Embryonic facial prominence (tissue), 1 donor: ENCODE data around the gene SENP2.
A peak's percentile ranks its signal among the peaks of the same experiment; 100 is the strongest.
"Not testable (repeated sequence)": the region's sequence is repeated elsewhere in the genome, so short reads cannot be mapped to it uniquely, and the experiment has no call there.

Experiments
- DNase-seq: peaks from one replicate; pipeline ENCODE4 v3.0.0-alpha.2; 2016; ENCODE audit errors: extremely low spot score

Gene SENP2

GRCh38 chr3:185585859-185586685 lies at the start of gene SENP2:
SENP2 (plus strand) TSS chr3:185586295; CDS start chr3:185586414, 119 bp downstream.
- DNase-seq = peak; percentile 98

GRCh38 chr3:185537369-185537970 lies 48.6 kb upstream of the SENP2 start:
- DNase-seq = no peak

- DNase-seq = no peak
These were observed 46.2 kb upstream of the SENP2 start for GRCh38 chr3:185539934-185540333.

- DNase-seq = no peak
These were observed 45.4 kb upstream of the SENP2 start for GRCh38 chr3:185540695-185541094.

GRCh38 chr3:185549122-185549521 lies 37.0 kb upstream of the SENP2 start:
- no peak for DNase-seq

GRCh38 chr3:185549651-185550111 lies 36.4 kb upstream of the SENP2 start:
- no peak for DNase-seq

- no peak for DNase-seq
These were observed 33.7 kb upstream of the SENP2 start, which contains the start of gene LIPH for GRCh38 chr3:185552358-185552877. LIPH (minus strand) TSS chr3:185552588; CDS start chr3:185552471, 117 bp downstream.

GRCh38 chr3:185555101-185555501 lies 31.0 kb upstream of the SENP2 start:
- DNase-seq = no peak

- DNase-seq = no peak
These were observed 30.2 kb upstream of the SENP2 start for GRCh38 chr3:185555860-185556347.

GRCh38 chr3:185556640-185557039 lies 29.5 kb upstream of the SENP2 start:
- not testable (repeated sequence) for DNase-seq

GRCh38 chr3:185558395-185558794 lies 27.7 kb upstream of the SENP2 start:
- no peak for DNase-seq

GRCh38 chr3:185559706-185560090 lies 26.4 kb upstream of the SENP2 start:
- no peak for DNase-seq

- no peak for DNase-seq
These were observed 25.4 kb upstream of the SENP2 start for GRCh38 chr3:185560676-185561075.

- no peak for DNase-seq
These were observed 24.6 kb upstream of the SENP2 start for GRCh38 chr3:185561374-185561943.

GRCh38 chr3:185561958-185562357 lies 24.1 kb upstream of the SENP2 start:
- DNase-seq = no peak

GRCh38 chr3:185572183-185572582 lies 13.9 kb upstream of the SENP2 start:
- DNase-seq = no peak

- not testable (repeated sequence) for DNase-seq
These were observed 10.8 kb upstream of the SENP2 start for GRCh38 chr3:185575108-185575869.

GRCh38 chr3:185582236-185582635 lies 3.9 kb upstream of the SENP2 start:
- DNase-seq = no peak

GRCh38 chr3:185582871-185583270 lies 3.2 kb upstream of the SENP2 start:
- DNase-seq = no peak

- DNase-seq = no peak
These were observed 2.2 kb upstream of the SENP2 start for GRCh38 chr3:185583925-185584324.

GRCh38 chr3:185584686-185585085 lies 1.4 kb upstream of the SENP2 start:
- no peak for DNase-seq

GRCh38 chr3:185585518-185585858 lies 607 bp upstream of the SENP2 start:
- no peak for DNase-seq
